Endothelial cell of umbilical vein (primary cell): Measurements from ENCODE around the gene UNKL.

Experiments
- CTCF ChIP-seq, 2 donors: IDR thresholded peaks; 1 replicate in 1 of 2; 2 replicates in 1 of 2; pipeline ENCODE4 v1.5.1; 2011; ENCODE audit warnings: low read length in 2 of 2, mild to moderate bottlenecking in 2 of 2, moderate library complexity in 2 of 2, control low read depth in 1 of 2, inconsistent platforms in 1 of 2, low read depth in 1 of 2; ENCODE audit not compliant: insufficient read depth in 1 of 2; ENCODE audit errors: extremely low read depth in 1 of 2
- EZH2 ChIP-seq: IDR thresholded peaks from 2 replicates; pipeline ENCODE4 v1.6.1; 2012; ENCODE audit warnings: borderline replicate concordance, low read depth, mild to moderate bottlenecking, moderate library complexity, low read length, inconsistent platforms; ENCODE audit not compliant: severe bottlenecking
- FOS ChIP-seq: IDR thresholded peaks from 2 replicates; pipeline ENCODE4 v1.6.1; 2011; ENCODE audit warnings: mild to moderate bottlenecking, low read length, moderate library complexity, borderline replicate concordance; ENCODE audit not compliant: insufficient read depth
- JUN ChIP-seq: IDR thresholded peaks from 2 replicates; pipeline ENCODE4 v1.6.1; 2011; ENCODE audit warnings: borderline replicate concordance, low read depth; ENCODE audit not compliant: insufficient read length, insufficient read depth
- MYC ChIP-seq: IDR thresholded peaks from one replicate; pipeline ENCODE4 v1.6.1; 2011; ENCODE audit warnings: mild to moderate bottlenecking, low read depth, low read length
- POLR2A ChIP-seq: IDR thresholded peaks from 2 replicates; pipeline ENCODE4 v1.6.1; 2012; ENCODE audit warnings: low read depth, mild to moderate bottlenecking, control low read depth, low read length
- POLR2AphosphoS5 ChIP-seq: IDR thresholded peaks from 2 replicates; pipeline ENCODE4 v1.6.1; 2012; ENCODE audit warnings: low read depth, mild to moderate bottlenecking, control low read depth, low read length, moderate library complexity; ENCODE audit not compliant: insufficient read depth
- TF ChIP-seq, protein P1 (sequence below): IDR thresholded peaks from 2 replicates; pipeline ENCODE4 v1.6.1; 2011; ENCODE audit not compliant: insufficient read depth, insufficient read length

DNA sequence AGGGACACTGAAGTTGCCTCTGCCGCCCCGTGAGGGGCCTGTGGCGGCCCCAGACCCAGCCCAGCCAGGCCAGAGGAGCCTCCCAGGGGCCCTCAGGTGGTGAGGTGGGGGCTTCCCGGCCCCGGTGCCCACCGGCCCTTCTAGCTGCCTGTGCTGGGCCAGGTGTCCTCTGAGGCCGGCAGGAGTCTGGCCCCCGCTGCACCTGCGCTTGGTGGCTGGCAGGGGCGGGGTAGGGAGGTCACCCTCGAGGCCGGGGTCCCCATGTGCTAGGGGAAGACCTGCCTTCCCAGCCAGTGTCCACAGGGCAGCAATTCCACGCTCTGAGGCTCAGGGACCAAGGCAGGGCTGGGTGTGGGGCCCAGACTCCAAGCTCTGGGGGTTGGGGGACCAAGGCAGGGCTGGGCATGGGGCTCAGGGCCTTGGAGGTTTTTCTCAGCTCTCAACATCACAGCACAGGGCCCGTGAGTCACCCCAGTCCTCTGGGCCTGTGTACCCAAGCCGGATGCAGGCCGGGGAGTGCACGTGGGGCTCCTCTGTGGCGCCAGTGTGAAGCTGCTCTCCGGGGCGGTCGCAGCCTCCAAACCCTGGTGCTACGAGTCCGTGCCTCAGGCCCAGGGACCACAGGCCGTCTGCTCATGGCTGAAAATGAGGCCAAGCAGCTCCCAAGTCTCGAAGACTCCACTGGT lies 31.2 kb upstream of the UNKL start:
- no peak for TF ChIP-seq CTCF (IDR thresholded peaks at IDR 0.05; ENCODE audit: extremely low read depth in 1 of 2, insufficient read depth in 1 of 2, low read depth in 1 of 2, low read length in 2 of 2)
- TF ChIP-seq EZH2: no peak
- TF ChIP-seq POLR2AphosphoS5: no peak
- TF ChIP-seq POLR2A: no peak
- TF ChIP-seq JUN: no peak
- TF ChIP-seq MYC: no peak
- TF ChIP-seq FOS: no peak
- TF ChIP-seq, protein P1, sequence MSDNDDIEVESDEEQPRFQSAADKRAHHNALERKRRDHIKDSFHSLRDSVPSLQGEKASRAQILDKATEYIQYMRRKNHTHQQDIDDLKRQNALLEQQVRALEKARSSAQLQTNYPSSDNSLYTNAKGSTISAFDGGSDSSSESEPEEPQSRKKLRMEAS: no peak
